Vagina (tissue), 2 donors: ENCODE results near the gene CNGB1. TPM values are rescaled to one million over a fixed set of nuclear protein-coding genes. Genes with fewer than 3 reads are reported as not detected.
"Not testable (repeated sequence)": the region's sequence is repeated elsewhere in the genome, so short reads cannot be mapped to it uniquely, and the experiment has no call there.

Experiments
- DNase-seq, 2 donors: peaks; one replicate each; pipeline ENCODE4 v3.0.0-alpha.2; 2017; ENCODE audit errors: extremely low spot score in 2 of 2
- H3K27ac ChIP-seq: fragments of 200-600 bp; sonication (generic); one replicate; pipeline ENCODE4 v1.5.1; 2019
- H3K27me3 ChIP-seq: fragments of 200-600 bp; sonication (generic); one replicate; pipeline ENCODE4 v1.5.1; 2019
- H3K36me3 ChIP-seq, 2 donors: fragments of 200-600 bp; sonication (generic); one replicate each; pipeline ENCODE4 v1.5.1; 2017 to 2019
- H3K4me1 ChIP-seq: fragments of 200-600 bp; sonication (generic); one replicate; pipeline ENCODE4 v1.5.1; 2019
- H3K4me3 ChIP-seq, 2 donors: fragments of 200-600 bp; sonication (generic); 1 replicate in 1 of 2; 2 replicates in 1 of 2; pipeline ENCODE4 v1.5.1; 2016 to 2019
- H3K9me3 ChIP-seq: fragments of 200-600 bp; sonication (generic); one replicate; pipeline ENCODE4 v1.5.1; 2019
- POLR2A ChIP-seq, 2 donors: fragments of 450-650 bp; IDR thresholded peaks; one replicate each; pipeline ENCODE4 v1.6.1; 2017; ENCODE audit warnings: antibody characterized with exemption in 2 of 2, mild to moderate bottlenecking in 2 of 2, moderate library complexity in 2 of 2
- POLR2AphosphoS5 ChIP-seq, 2 donors: sonication (generic); formaldehyde crosslinking; IDR thresholded peaks; one replicate each; pipeline ENCODE4 v1.9.0; 2017; ENCODE audit warnings: antibody characterized with exemption in 2 of 2, mild to moderate bottlenecking in 2 of 2, low read depth in 1 of 2; ENCODE audit not compliant: insufficient read depth in 1 of 2
- intact Hi-C: fragments of 100-400 bp; cut with DNase I; formaldehyde crosslinking; loops from one replicate; pipeline ENCODE4 v1.15.1; 2023
- total RNA-seq: library from RNA; depleted of rRNA; stranded (reverse); fragments of >200 nt; gene quantifications from one replicate; pipeline ENCODE4 v1.2.3, GENCODE V29; 2016
- TF ChIP-seq, protein P1 (sequence below), 3 experiments: fragments of 450-650 bp in 2 of 3; fragments of 200-600 bp in 1 of 3; sonication (generic) in 1 of 3; IDR thresholded peaks; one replicate each; pipeline ENCODE4 v1.5.1; 2017 to 2019; ENCODE audit warnings: antibody characterized with exemption in 3 of 3, mild to moderate bottlenecking in 2 of 3, moderate library complexity in 2 of 3

Gene CNGB1
- total RNA-seq, 1 donor from 2014 or later: not detected

DNA sequence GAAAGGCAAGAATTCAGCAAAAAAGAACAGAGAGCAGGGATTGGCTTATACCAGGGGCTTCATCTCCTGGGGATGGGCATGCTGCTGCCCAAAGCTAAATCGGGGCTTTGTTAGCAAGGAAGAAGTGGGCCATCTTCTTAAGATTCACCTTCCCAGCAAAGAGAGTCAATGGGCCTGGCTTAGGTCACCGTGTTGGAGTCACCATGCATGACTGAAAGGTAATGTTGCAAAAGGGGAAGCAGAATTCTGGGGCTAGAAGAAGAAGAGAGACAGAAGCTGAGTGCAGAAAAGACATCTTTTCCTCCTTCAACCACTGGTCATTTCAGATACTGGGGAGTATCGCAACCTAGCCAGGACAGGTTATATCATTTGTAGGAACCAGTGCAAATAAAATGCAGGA lies 92.3 kb downstream of the CNGB1 start:
- H3K27me3 ChIP-seq: no peaks in the 10 kb centered on the region
- no peak for DNase-seq
- intact Hi-C loops: no loop called here

DNA sequence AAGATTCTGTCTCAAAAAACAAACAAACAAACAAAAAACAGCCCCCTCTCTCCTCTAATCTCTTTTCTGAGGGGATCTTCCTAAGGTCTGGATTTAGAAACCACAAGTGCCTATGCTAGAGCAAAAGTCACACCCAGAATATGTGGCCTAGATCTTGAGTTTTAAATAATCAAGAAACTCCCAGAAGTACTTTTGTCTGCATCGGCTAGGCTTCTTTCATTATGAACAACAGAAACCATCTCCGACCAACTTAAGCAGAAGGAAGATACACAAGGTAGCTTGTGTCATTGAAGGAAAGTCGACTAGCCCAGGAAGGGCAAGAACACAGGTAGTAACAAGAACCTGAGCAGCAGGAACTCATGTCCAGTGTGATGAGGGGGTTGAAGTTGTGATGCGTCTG lies 94.7 kb downstream of the CNGB1 start:
- intact Hi-C loops: no loop called here

More for the DNA sequence above, 92.3 kb downstream of the CNGB1 start:
- H3K4me1 ChIP-seq: no peaks in the 10 kb centered on the region
- no peak overlapping the region for H3K4me3 ChIP-seq
- H3K27ac ChIP-seq: no peak overlapping the region
- TF ChIP-seq POLR2A (IDR thresholded peaks at IDR 0.05): no peak
- TF ChIP-seq, protein P1, sequence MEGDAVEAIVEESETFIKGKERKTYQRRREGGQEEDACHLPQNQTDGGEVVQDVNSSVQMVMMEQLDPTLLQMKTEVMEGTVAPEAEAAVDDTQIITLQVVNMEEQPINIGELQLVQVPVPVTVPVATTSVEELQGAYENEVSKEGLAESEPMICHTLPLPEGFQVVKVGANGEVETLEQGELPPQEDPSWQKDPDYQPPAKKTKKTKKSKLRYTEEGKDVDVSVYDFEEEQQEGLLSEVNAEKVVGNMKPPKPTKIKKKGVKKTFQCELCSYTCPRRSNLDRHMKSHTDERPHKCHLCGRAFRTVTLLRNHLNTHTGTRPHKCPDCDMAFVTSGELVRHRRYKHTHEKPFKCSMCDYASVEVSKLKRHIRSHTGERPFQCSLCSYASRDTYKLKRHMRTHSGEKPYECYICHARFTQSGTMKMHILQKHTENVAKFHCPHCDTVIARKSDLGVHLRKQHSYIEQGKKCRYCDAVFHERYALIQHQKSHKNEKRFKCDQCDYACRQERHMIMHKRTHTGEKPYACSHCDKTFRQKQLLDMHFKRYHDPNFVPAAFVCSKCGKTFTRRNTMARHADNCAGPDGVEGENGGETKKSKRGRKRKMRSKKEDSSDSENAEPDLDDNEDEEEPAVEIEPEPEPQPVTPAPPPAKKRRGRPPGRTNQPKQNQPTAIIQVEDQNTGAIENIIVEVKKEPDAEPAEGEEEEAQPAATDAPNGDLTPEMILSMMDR (IDR thresholded peaks at IDR 0.05): no peak
- no peak for TF ChIP-seq POLR2AphosphoS5 (IDR thresholded peaks at IDR 0.05; ENCODE audit: insufficient read depth in 1 of 2, low read depth in 1 of 2)
- no peaks in the 10 kb centered on the region for H3K36me3 ChIP-seq
- no peaks in the 10 kb centered on the region for H3K9me3 ChIP-seq

DNA sequence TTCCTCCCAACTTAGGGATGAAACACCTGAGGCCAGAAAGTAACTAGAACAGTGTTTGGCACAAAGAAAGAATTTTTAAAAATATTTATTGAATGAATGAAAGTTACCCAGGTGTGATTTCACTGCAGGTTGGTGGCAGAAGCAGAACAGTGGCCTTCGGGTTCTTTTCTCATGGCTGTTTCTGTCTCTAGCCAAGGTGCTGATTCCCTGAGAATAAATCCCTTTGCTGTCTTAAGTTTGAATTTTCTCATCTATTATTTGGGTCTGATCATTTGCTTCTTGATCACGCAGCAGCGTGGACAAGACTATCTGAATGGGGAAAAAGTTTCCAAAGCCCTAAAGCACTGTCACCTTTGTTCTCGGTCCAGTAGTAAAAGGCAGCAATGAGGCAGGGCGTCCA lies 95.6 kb downstream of the CNGB1 start:
- intact Hi-C loops: no loop called here
- DNase-seq: no peak
- Histone ChIP-seq H3K27me3 (no peaks in the 10 kb centered on the region), H3K36me3 (no peaks in the 10 kb centered on the region), H3K4me1 (no peaks in the 10 kb centered on the region), H3K9me3 (no peaks in the 10 kb centered on the region), H3K4me3 (no peak overlapping the region), H3K27ac (no peak overlapping the region)
- TF ChIP-seq, protein P1 (IDR thresholded peaks at IDR 0.05): no peak
- TF ChIP-seq POLR2A (IDR thresholded peaks at IDR 0.05) (no peak), POLR2AphosphoS5 (IDR thresholded peaks at IDR 0.05; ENCODE audit: insufficient read depth in 1 of 2, low read depth in 1 of 2) (no peak)

More for the DNA sequence above, 94.7 kb downstream of the CNGB1 start:
- Histone ChIP-seq H3K4me3 (no peak overlapping the region), H3K27me3 (no peaks in the 10 kb centered on the region), H3K9me3 (no peaks in the 10 kb centered on the region), H3K36me3 (no peaks in the 10 kb centered on the region), H3K4me1 (no peaks in the 10 kb centered on the region), H3K27ac (no peak overlapping the region)
- TF ChIP-seq POLR2A (IDR thresholded peaks at IDR 0.05) (no peak), POLR2AphosphoS5 (IDR thresholded peaks at IDR 0.05; ENCODE audit: insufficient read depth in 1 of 2, low read depth in 1 of 2) (no peak)
- TF ChIP-seq, protein P1 (IDR thresholded peaks at IDR 0.05): no peak
- DNase-seq: no peak

DNA sequence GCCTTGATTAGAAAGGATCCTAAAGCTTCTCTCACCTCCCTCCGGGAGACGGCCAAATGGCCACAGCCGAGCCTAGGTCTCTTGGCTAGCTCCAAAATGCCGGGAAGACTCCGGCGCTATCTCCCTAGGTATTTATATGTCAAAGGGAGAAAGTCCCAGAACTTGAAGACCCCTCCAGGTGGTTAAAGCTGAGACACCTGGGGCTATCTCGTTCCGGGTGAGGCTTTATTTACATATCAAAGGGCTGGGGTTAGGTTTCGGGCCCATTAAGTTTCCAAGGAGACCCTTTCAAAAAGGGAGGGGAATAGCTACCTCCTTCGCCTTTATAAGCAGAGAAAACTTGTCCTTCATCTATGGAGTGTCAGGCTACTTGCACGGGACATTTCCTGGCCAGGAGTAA lies 97.7 kb downstream of the CNGB1 start:
- TF ChIP-seq, protein P1 (IDR thresholded peaks at IDR 0.05): no peak
- TF ChIP-seq POLR2AphosphoS5 (IDR thresholded peaks at IDR 0.05; ENCODE audit: insufficient read depth in 1 of 2, low read depth in 1 of 2) (no peak), POLR2A (IDR thresholded peaks at IDR 0.05) (no peak)
- Histone ChIP-seq H3K4me3 (no peak overlapping the region), H3K4me1 (no peaks in the 10 kb centered on the region), H3K36me3 (no peaks in the 10 kb centered on the region), H3K27ac (no peak overlapping the region), H3K27me3 (no peaks in the 10 kb centered on the region), H3K9me3 (no peaks in the 10 kb centered on the region)
- intact Hi-C loops: no loop called here
- DNase-seq: no peak

DNA sequence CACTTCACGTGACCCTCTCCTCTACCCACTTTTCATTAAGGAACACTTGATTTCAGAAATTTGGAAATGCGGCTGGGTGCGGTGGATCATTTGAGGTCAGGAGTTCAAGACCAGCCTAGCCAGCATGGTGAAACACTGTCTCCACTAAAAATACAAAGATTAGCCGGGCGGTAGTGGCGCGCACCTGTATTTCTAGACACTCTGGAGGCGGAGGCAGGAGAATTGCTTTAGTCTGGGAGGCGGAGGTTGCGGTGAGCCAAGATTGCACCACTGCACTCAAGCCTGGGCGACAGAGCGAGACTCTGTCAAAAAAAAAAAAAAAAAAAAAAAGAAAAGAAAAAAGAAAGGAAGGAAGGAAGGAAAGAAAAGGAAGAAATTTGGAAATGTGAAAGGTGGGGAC lies 98.2 kb downstream of the CNGB1 start:
- intact Hi-C loops, H3K36me3 ChIP-seq, H3K27me3 ChIP-seq, DNase-seq, H3K4me3 ChIP-seq, H3K9me3 ChIP-seq, H3K27ac ChIP-seq, H3K4me1 ChIP-seq: not testable (repeated sequence)

DNA sequence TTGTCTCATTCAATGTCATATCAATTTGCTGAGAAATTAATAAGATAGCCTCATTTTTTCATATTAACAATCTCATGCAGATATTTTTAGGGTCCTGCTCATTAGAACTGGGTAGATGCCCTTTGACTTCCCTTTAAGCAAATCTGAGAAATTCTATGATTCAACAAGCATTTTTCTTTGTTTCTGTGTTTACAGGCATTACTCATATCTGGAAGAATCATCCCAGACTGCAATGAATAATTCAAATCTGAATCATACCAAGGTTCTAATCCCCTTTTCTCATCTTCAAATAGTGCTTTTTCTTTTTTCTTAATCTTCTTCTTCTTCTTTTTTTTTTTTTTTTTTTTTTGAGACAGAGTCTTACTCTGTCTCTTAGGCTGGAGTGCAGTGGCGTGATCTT lies 99.5 kb downstream of the CNGB1 start:
- intact Hi-C loops: no loop called here
- TF ChIP-seq POLR2AphosphoS5 (IDR thresholded peaks at IDR 0.05; ENCODE audit: insufficient read depth in 1 of 2, low read depth in 1 of 2) (no peak), POLR2A (IDR thresholded peaks at IDR 0.05) (no peak)
- TF ChIP-seq, protein P1 (IDR thresholded peaks at IDR 0.05): no peak

More for the DNA sequence above, 99.5 kb downstream of the CNGB1 start:
- H3K27ac ChIP-seq: no peak overlapping the region
- H3K4me3 ChIP-seq: no peak overlapping the region
- no peak for DNase-seq
- no peaks in the 10 kb centered on the region for H3K27me3 ChIP-seq
- no peaks in the 10 kb centered on the region for H3K4me1 ChIP-seq
- no peaks in the 10 kb centered on the region for H3K36me3 ChIP-seq
- H3K9me3 ChIP-seq: no peaks in the 10 kb centered on the region
